Pancreas (tissue), 10 donors: ENCODE results near the gene TRIO. TPM values are rescaled to one million over a fixed set of nuclear protein-coding genes. Genes with fewer than 3 reads are reported as not detected.

ENCODE experiments used
- ATAC-seq, 4 donors: fragments of 200-7000 bp; cut with Tn5 transposase; one replicate each; pipeline versions ENCODE4 v1.8.0 to v1.9.1; 2020; ENCODE audit warnings: mild to moderate bottlenecking in 4 of 4, moderate library complexity in 4 of 4
- DNase-seq, 6 donors: peaks; one replicate each; pipeline ENCODE4 v3.0.0-alpha.2; 2020
- FAIRE-seq: peaks from 2 replicates; lab custom pipeline; 2012; peaks lifted over from hg19 to GRCh38; lab: Jason Lieb, UNC
- H3K27ac ChIP-seq, 4 donors: fragments of 200-600 bp; sonication (generic); 1 replicate in 3 of 4; 2 replicates in 1 of 4; pipeline versions ENCODE4 v1.5.0 to v1.8.0; 2020
- H3K27me3 ChIP-seq, 4 donors: fragments of 200-600 bp; one replicate each; pipeline ENCODE4 v1.8.0; 2021
- H3K36me3 ChIP-seq, 3 donors: fragments of 200-600 bp; sonication (generic) in 1 of 3; one replicate each; pipeline versions ENCODE4 v1.5.0 to v1.8.0; 2020 to 2021
- H3K4me1 ChIP-seq, 3 donors: fragments of 200-600 bp; one replicate each; pipeline ENCODE4 v1.8.0; 2021
- H3K4me3 ChIP-seq, 4 donors: fragments of 200-600 bp; sonication (generic) in 2 of 4; one replicate each; pipeline versions ENCODE4 v1.5.0 to v1.8.0; 2020 to 2021
- H3K9me3 ChIP-seq, 4 donors: fragments of 200-600 bp; one replicate each; pipeline ENCODE4 v1.8.0; 2021
- CTCF ChIP-seq, 4 donors: fragments of 200-600 bp; sonication (generic) in 3 of 4; IDR thresholded peaks; one replicate each; pipeline versions ENCODE4 v1.5.0 to v1.8.0; 2021; ENCODE audit warnings: antibody characterized with exemption in 4 of 4
- WGBS, 2 donors: extraction: QIAGEN DNeasy Blood & Tissue Kit; methylation state at CpG; one replicate each; pipeline ENCODE4 v1.1.7; 2013; 5-methylcytosine and 5-hydroxymethylcytosine counted together
- intact Hi-C, 3 donors: fragments of 100-400 bp; cut with DNase I; formaldehyde crosslinking; loops; one replicate each; pipeline versions ENCODE4 v1.11.1 to v1.14.2; 2022
- polyA plus RNA-seq, 2 donors: library from polyadenylated mRNA; stranded (reverse); fragments of 200-250 nt; gene quantifications; one replicate each; pipeline ENCODE4 v1.2.3, GENCODE V29; 2013
- total RNA-seq, 6 donors: library from RNA; stranded (reverse); fragmentation: NEBNext Ultra II Directional in 4 of 6; extraction: Animal tissue kit (Norgen Biotek cat#: 25700) in 4 of 6; gene quantifications; one replicate each; pipeline versions ENCODE4 v1.2.1 to v1.2.4, GENCODE V29; 2021 to 2023
- donor health status: healthy with polysubstance abuse.
- donor health status: DM: no; HTN: no; CAD: no; lungs with moderate emphysema.
- donor health status: DM: no; HTN: no; CAD: no.
- donor health status: control.
- donor health status: control.
- donor health status: Bipolar disorder and iron deficiency.
- donor health status: DM: yes; HTN: yes; CAD: no.
- donor health status: DM: no; HTN: no; CAD: no.
- donor health status: DM: no; HTN: no; CAD: no.
- donor health status: DM: yes; HTN: yes; CAD: no.

Gene TRIO
- total and polyA plus RNA-seq, 8 donors = 27.3 to 82.5 (median 38.3) TPM

DNA sequence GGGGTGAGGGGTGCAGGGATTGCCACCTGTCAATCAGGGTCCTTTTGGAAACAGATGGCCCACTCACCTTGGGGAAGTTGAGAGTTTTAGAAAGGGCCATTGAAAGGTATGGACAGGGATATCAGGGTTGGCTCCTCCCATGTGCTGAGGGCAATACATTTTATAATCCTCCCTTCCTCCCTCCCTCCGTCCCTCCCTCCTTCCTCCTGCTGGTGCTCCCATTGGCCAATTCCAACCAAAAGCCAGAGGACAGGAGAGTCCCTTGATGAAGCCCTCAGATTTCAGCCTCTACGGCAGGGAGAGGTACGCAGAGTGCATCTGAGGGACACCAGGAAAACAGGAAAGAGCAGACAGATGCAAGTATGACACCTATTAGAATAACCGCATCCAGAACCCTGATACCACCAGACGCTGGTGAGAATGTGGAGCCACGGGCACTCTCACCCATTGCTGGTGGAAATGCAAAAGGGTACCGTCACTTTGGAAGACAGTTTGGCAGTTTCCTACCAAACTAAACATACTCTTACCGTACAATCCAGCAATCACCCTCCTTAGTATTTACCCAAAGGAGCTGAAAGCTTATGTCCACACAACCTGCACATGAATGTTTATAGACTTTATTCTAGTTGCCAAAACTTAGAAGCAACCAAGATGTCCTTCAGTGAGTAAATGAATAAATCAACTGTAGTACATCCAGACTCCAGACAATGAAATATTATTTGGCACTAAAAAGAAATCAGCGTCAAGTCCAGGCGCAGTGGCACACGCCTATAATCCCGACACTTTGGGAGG, 380.3 kb downstream of the TRIO start:
- ATAC-seq = no peak

DNA sequence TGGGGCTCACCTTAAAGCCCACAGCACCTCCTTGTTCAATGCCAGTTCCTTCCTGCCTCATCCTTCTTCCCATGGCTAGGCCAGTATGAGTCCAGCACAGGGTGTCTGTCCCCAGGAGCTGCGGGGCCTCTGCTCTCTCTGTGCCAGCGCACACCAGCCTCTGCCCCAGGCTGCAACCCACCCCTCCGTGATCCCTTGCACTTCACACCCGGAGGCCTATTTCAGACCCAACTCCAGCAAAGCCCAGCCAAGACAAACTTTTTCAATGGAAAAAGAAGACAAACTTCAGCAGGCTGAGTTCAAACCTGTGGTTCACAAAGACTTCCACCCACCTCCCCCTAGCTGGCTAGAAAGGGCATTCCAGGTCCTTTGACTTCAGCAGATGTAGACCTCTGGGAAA, 382.3 kb downstream of the TRIO start:
- H3K4me3 ChIP-seq = no peak overlapping the region
- 95 to 98% methylated on average over 4 of the region's 4 CpGs for WGBS, 2 donors
- intact Hi-C loops = no loop called here
- DNase-seq (no peak), FAIRE-seq (no peak), ATAC-seq (no peak)
- H3K36me3 ChIP-seq = no peaks in the 10 kb centered on the region
- H3K9me3 ChIP-seq = no peaks in the 10 kb centered on the region
- no peak for TF ChIP-seq CTCF (IDR thresholded peaks at IDR 0.05)
- peaks cover 0 to 5% (median 0%) of the 10 kb centered on the region in 3 donors for H3K4me1 ChIP-seq
- H3K27ac ChIP-seq = no peak overlapping the region
- no peaks in the 10 kb centered on the region for H3K27me3 ChIP-seq

More for the DNA sequence above, 380.3 kb downstream of the TRIO start:
- FAIRE-seq (no peak), DNase-seq (no peak)
- H3K4me3 ChIP-seq = no peak overlapping the region
- H3K27ac ChIP-seq = no peak overlapping the region
- WGBS, 2 donors = 80 to 83% methylated on average over 12 of the region's 12 CpGs
- H3K9me3 ChIP-seq = no peaks in the 10 kb centered on the region
- no peaks in the 10 kb centered on the region for H3K27me3 ChIP-seq
- no peaks in the 10 kb centered on the region for H3K36me3 ChIP-seq
- TF ChIP-seq CTCF (IDR thresholded peaks at IDR 0.05) = no peak
- intact Hi-C loops = no loop called here
- H3K4me1 ChIP-seq = no peaks in the 10 kb centered on the region

DNA sequence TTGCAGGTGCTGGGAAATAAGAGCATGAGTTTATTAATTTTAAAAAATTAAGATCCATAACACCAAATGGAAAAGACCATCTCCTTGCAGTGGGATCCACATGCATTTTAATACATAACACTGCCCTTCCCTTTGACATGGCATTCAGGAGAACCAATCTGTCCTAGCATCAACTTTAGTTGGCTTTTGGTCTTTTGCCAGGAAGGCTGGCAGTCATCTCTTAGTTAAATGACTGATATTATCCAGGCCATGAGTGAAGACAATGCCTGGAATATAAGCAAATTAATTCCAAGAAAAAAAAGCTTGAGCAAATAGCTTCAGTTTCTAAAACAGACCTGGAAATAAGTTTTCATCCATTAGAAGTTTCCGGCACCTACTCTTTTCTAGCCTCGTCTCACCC, 383.4 kb downstream of the TRIO start:
- FAIRE-seq = no peak
- 87 to 90% methylated on average over 2 of the region's 2 CpGs for WGBS, 2 donors

GRCh38 chr5:14528115-14528514, 385.0 kb downstream of the TRIO start:
- peaks cover 0 to 5% (median 0%) of the 10 kb centered on the region in 3 donors for H3K4me1 ChIP-seq
- no peak for DNase-seq
- FAIRE-seq = no peak
- H3K27me3 ChIP-seq = no peaks in the 10 kb centered on the region
- no peak for TF ChIP-seq CTCF (IDR thresholded peaks at IDR 0.05)
- H3K27ac ChIP-seq = no peak overlapping the region
- no peaks in the 10 kb centered on the region for H3K36me3 ChIP-seq
- no peaks in the 10 kb centered on the region for H3K9me3 ChIP-seq
- ATAC-seq = no peak
- no peak overlapping the region for H3K4me3 ChIP-seq
- WGBS, 2 donors = 87 to 89% methylated on average over 6 of the region's 6 CpGs
- intact Hi-C loops = no loop called here

More for the DNA sequence above, 383.4 kb downstream of the TRIO start:
- Histone ChIP-seq H3K27me3 (no peaks in the 10 kb centered on the region), H3K9me3 (no peaks in the 10 kb centered on the region), H3K36me3 (no peaks in the 10 kb centered on the region), H3K4me3 (no peak overlapping the region), H3K27ac (no peak overlapping the region), H3K4me1 (peaks cover 0 to 5% (median 0%) of the 10 kb centered on the region in 3 donors)
- no peak for ATAC-seq
- TF ChIP-seq CTCF (IDR thresholded peaks at IDR 0.05) = no peak
- intact Hi-C loops = no loop called here
- no peak for DNase-seq

GRCh38 chr5:14528926-14529325, 385.8 kb downstream of the TRIO start:
- peaks cover 0 to 5% (median 0%) of the 10 kb centered on the region in 3 donors for H3K4me1 ChIP-seq
- no peak overlapping the region for H3K4me3 ChIP-seq
- intact Hi-C loops = no loop called here
- H3K27me3 ChIP-seq = no peaks in the 10 kb centered on the region
- no peak overlapping the region for H3K27ac ChIP-seq
- FAIRE-seq = no peak
- H3K36me3 ChIP-seq = no peaks in the 10 kb centered on the region
- no peak for DNase-seq
- no peak for TF ChIP-seq CTCF (IDR thresholded peaks at IDR 0.05)
- 0 to 13% methylated on average over 1 of the region's 1 CpG for WGBS, 2 donors
- ATAC-seq = peak; percentile 28 to 48 (median 36)
- no peaks in the 10 kb centered on the region for H3K9me3 ChIP-seq
